ENCODE results near the gene RPTOR. TPM values are rescaled to one million over a fixed set of nuclear protein-coding genes. Genes with fewer than 3 reads are reported as not detected.

The RPTOR gene
- total RNA-seq, 1 experiment from 2014 or later: 66.7 TPM

GRCh38 chr17:80850109-80850508 is 305.5 kb downstream of the RPTOR start:
- CTCF ChIA-PET: interaction anchor here (0.6 kb wide), 1 partner anchor 88 kb away, joined by 3 read pairs; no protein-coding TSS in a partner anchor
- Histone ChIP-seq H3K36me3 (ENCODE audit: control insufficient read depth, insufficient read depth, low read length) (peaks cover 2% of the 10 kb centered on the region; the same call in 1 of the 2 replicates), H3K27me3 (replicated peaks; ENCODE audit: control insufficient read depth, insufficient read depth, low read length) (no peaks in the 10 kb centered on the region), H3K4me1 (no peaks in the 10 kb centered on the region), H3K4me3 (ENCODE audit: low read depth, low read length) (no peak overlapping the region), H3K9me3 (no peaks in the 10 kb centered on the region)
- DNase-seq: no peak
- POLR2A ChIA-PET: no interaction called here
- Mint-ChIP-seq H3K27ac (ENCODE audit: unreplicated experiment) (no peak overlapping the region), H3K27me3 (ENCODE audit: insufficient read depth, unreplicated experiment) (no peaks in the 10 kb centered on the region), H3K36me3 (ENCODE audit: insufficient read depth, unreplicated experiment) (peaks cover 25% of the 10 kb centered on the region), H3K9me3 (ENCODE audit: unreplicated experiment) (no peaks in the 10 kb centered on the region), H3K4me1 (ENCODE audit: low read depth, unreplicated experiment) (no peaks in the 10 kb centered on the region), H3K4me3 (ENCODE audit: unreplicated experiment) (no peak overlapping the region)
- TF ChIP-seq CTCF (IDR thresholded peaks at IDR 0.05; ENCODE audit: insufficient read depth in 1 of 2, low read depth in 1 of 2, low read length in 1 of 2, severe bottlenecking in 1 of 2, unreplicated experiment in 1 of 2): no peak
- no TSS peak for BruUV-seq (replicated peaks)
- intact Hi-C loops (cut with micrococcal nuclease; ENCODE audit: unreplicated experiment): no loop called here

DNA sequence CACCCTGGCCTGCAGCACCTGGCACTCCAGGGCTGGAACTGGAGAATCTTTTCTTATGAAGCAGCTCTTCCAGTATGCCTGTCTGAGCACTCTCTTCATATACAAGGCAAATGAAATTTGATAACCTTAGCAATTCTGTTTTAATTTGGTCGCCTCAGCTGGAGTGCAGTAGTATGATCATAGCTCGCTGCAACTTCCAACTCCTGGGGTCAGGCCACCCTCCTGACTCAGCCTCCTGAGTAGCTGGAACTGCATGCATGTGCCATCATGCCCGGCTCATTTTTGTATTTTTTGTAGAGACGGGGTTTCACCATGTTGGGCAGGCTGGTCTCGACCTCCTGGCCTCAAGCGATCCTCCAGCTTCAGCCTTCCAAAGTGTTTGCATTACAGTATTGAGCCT is 306.2 kb downstream of the RPTOR start:
- BruUV-seq (replicated peaks): no TSS peak
- ChIA-PET POLR2A (no interaction called here), CTCF (no interaction called here)
- Mint-ChIP-seq H3K4me1 (ENCODE audit: low read depth, unreplicated experiment) (peaks cover 4% of the 10 kb centered on the region), H3K9me3 (ENCODE audit: unreplicated experiment) (no peaks in the 10 kb centered on the region), H3K4me3 (ENCODE audit: unreplicated experiment) (no peak overlapping the region), H3K36me3 (ENCODE audit: insufficient read depth, unreplicated experiment) (peaks cover 23% of the 10 kb centered on the region), H3K27ac (ENCODE audit: unreplicated experiment) (no peak overlapping the region), H3K27me3 (ENCODE audit: insufficient read depth, unreplicated experiment) (no peaks in the 10 kb centered on the region)
- H3K4me1 ChIP-seq: no peaks in the 10 kb centered on the region; the same call in 1 of the 2 replicates
- no peak overlapping the region for H3K4me3 ChIP-seq (ENCODE audit: low read depth, low read length)
- intact Hi-C loops (cut with micrococcal nuclease; ENCODE audit: unreplicated experiment): no loop called here
- H3K27me3 ChIP-seq (replicated peaks; ENCODE audit: control insufficient read depth, insufficient read depth, low read length): no peaks in the 10 kb centered on the region
- DNase-seq: no peak
- no peak for TF ChIP-seq CTCF (IDR thresholded peaks at IDR 0.05; ENCODE audit: insufficient read depth in 1 of 2, low read depth in 1 of 2, low read length in 1 of 2, severe bottlenecking in 1 of 2, unreplicated experiment in 1 of 2)
- H3K9me3 ChIP-seq: no peaks in the 10 kb centered on the region
- H3K36me3 ChIP-seq (ENCODE audit: control insufficient read depth, insufficient read depth, low read length): peaks cover 2% of the 10 kb centered on the region; the same call in 1 of the 2 replicates

DNA sequence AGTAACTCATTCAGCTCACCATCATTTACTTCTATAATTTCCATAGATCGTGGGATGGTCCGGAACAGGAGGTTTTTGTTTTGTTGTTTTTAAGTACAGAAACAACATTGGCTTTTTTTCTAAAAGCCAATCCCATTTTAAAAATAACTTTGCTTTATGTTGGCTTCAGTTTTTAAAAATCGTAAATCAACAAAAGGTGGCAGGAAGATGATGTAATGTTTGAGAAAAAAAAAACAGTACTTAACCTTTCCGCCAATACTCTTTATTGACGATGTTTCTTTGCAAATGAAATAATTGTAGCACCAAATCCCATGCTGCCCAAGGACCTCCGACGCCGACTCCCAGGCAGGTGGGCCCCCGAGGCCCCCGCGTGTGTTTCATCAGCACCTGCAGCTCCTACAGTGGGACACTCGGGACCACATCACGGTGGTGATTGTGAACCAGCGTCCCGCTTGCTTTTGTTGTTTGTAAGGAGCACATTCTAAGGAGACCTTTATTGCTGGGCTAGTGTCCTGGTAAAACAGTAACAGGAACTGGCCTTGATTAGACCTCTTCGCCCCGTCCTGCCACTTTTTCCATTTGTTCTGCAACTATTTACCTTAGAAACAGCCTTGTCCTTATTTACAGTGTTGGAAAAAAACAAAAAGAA is 306.8 kb downstream of the RPTOR start:
- no TSS peak for BruUV-seq (replicated peaks)

More for the DNA sequence above, 306.8 kb downstream of the RPTOR start:
- Histone ChIP-seq H3K4me3 (ENCODE audit: low read depth, low read length) (no peak overlapping the region), H3K9me3 (no peaks in the 10 kb centered on the region), H3K4me1 (no peaks in the 10 kb centered on the region; the same call in none of the 2 replicates), H3K27me3 (replicated peaks; ENCODE audit: control insufficient read depth, insufficient read depth, low read length) (no peaks in the 10 kb centered on the region), H3K36me3 (ENCODE audit: control insufficient read depth, insufficient read depth, low read length) (peaks cover 2% of the 10 kb centered on the region; the same call in 1 of the 2 replicates)
- intact Hi-C loops (cut with micrococcal nuclease; ENCODE audit: unreplicated experiment): no loop called here
- Mint-ChIP-seq H3K4me1 (ENCODE audit: low read depth, unreplicated experiment) (peaks cover 9% of the 10 kb centered on the region), H3K36me3 (ENCODE audit: insufficient read depth, unreplicated experiment) (peaks cover 26% of the 10 kb centered on the region), H3K27me3 (ENCODE audit: insufficient read depth, unreplicated experiment) (no peaks in the 10 kb centered on the region), H3K27ac (ENCODE audit: unreplicated experiment) (no peak overlapping the region), H3K9me3 (ENCODE audit: unreplicated experiment) (no peaks in the 10 kb centered on the region), H3K4me3 (ENCODE audit: unreplicated experiment) (no peak overlapping the region)
- no peak for TF ChIP-seq CTCF (IDR thresholded peaks at IDR 0.05; ENCODE audit: insufficient read depth in 1 of 2, low read depth in 1 of 2, low read length in 1 of 2, severe bottlenecking in 1 of 2, unreplicated experiment in 1 of 2)
- no peak for DNase-seq
- CTCF ChIA-PET: no interaction called here
- POLR2A ChIA-PET: no interaction called here
